ENCODE data around the gene ENAH.
"Not testable (repeated sequence)": the region's sequence is repeated elsewhere in the genome, so short reads cannot be mapped to it uniquely, and the experiment has no call there.

ENAH gene

GRCh38 chr1:225483818-225484656 is 168.9 kb downstream of the ENAH start:
- DNase-seq (ENCODE audit: low read depth, low spot score), result no peak
- no peak overlapping the region for H3K4me3 ChIP-seq (ENCODE audit: low read length)

GRCh38 chr1:225482421-225482950 is 170.4 kb downstream of the ENAH start:
- DNase-seq (ENCODE audit: low read depth, low spot score), result no peak
- no peak overlapping the region for H3K4me3 ChIP-seq (ENCODE audit: low read length)

DNA sequence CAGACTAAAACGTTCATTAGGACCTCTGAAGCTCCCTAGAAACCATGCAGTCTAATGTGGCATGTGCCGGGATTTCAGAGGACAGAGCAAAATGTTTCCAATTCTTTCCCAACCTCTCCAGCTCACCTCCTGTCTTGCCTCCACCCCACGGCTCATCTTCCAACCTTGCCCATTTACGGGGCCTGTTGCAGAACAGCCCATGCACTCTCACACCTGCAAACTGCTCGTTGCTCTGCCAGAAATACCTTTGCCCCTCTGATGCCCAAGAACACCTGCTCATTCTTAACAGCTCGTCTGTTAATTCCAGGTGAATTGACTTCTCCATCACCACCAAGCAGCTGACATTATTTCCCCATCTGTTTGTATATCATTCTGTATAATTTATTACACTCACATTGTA is 171.2 kb downstream of the ENAH start:
- H3K4me3 ChIP-seq (ENCODE audit: low read length), result no peak overlapping the region
- no peak for DNase-seq (ENCODE audit: low read depth, low spot score)

DNA sequence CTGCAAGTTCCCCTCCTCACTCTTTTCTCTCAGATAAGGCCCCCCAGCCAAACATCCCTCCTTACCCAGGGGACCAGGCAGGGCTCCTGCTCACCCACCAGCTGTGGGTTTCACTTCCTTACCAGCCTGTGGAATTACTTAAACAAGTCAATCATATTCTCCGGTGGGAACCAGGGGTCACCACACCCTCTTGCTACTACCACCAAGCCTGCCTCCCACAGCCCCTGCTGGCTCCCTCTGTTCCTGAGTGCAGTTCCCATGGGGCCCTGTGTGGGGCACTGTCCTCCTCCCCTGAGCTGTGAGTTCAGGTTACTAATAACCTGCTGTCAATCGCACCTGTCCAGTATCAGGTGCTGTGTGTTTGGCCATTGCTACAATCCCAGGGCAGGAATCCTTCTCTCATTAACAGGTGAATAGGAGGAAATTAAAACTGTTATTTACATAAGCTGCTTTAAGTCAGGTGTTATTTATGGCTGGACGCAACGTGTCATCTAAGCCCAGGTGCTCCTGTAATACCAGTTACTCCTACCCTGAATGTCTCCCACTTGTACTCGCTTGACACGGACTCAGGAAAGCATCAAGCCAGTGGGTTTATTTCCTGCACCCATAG is 172.0 kb downstream of the ENAH start:
- no peak overlapping the region for H3K4me3 ChIP-seq (ENCODE audit: low read length)
- no peak for DNase-seq (ENCODE audit: low read depth, low spot score)

DNA sequence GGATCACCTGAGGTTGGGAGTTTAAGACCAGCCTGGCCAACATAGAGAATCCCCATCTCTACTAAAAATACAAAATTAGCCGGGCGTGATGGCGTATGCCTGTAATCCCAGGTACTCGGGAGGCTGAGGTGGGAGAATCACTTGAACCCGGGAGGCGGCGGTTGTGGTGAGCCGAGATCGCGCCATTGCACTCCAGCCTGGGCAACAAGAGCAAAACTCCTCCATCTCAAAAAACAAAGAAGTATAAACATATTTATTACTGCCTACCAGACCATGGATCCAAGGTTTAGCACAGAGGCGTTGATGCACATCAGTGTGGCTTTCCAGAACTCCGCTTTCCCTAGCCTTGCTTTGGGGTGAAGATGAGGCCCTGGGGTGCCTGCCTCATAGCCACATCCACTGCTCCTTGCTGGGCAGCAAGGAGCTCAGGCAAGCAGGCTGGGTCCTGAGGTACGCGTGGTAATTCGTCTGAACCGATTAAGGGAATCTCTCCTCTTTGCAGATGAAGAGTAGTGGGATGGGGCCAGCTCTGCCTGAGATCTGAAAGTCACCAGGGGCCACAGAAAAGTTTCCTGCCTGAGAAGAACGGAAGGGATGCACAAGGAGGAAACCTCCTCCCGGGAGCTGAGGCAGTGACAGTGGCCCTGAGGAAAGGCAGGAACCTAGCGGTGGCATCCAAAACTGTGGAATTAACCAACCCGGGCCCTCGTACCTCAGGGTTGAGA is 172.8 kb downstream of the ENAH start:
- DNase-seq (ENCODE audit: low read depth, low spot score), result no peak
- no peak overlapping the region for H3K4me3 ChIP-seq (ENCODE audit: low read length)

DNA sequence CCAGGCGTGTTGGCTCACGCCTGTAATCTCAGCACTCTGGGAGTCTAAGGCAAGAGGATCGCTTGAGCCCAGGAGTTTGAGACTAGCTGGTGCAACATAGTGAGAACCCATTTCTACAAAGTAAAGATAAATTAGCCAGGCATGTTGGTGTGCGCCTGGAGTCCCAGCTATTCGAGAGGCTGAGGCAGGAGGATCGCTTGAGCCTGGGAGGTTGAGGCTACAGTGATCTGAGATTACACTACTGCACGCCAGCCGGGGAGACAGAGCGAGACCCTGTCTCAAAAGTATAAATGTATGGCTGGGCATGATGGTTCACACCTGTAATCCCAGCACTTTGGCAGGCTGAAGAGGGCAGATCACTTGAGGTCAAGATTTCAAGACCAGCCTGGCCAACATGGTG is 173.6 kb downstream of the ENAH start:
- no peak for DNase-seq (ENCODE audit: low read depth, low spot score)
- H3K4me3 ChIP-seq (ENCODE audit: low read length), result no peak overlapping the region

DNA sequence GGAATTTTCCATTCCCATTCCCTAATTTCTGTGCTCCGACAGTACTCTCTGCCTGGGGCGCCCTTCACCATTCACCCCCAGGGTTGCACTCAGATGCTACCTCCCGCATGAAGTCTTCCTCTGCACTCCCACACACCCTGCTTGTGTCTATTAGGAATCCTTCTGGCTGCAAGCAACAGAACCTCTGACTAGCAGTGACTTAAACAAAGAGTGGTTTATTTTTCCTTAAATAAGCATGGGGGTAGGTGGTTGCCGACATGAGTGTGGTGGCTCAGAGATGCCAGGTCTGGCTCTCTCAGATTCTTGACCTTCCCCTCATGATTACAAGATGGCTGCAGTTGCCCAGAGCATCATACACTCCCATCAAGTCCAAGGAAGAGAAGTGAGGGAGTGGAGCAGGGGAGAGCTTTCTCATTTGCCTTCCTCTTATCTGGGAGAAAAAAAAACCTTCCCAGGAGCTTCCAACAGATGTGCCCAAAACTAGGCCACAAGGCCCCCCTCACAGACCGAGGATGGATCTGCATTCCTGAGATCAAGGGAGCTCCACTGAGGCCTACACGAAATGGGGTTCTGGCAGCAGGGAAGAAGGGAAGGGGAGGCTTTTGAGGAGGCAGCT is 175.5 kb downstream of the ENAH start:
- DNase-seq (ENCODE audit: low read depth, low spot score), result no peak

DNA sequence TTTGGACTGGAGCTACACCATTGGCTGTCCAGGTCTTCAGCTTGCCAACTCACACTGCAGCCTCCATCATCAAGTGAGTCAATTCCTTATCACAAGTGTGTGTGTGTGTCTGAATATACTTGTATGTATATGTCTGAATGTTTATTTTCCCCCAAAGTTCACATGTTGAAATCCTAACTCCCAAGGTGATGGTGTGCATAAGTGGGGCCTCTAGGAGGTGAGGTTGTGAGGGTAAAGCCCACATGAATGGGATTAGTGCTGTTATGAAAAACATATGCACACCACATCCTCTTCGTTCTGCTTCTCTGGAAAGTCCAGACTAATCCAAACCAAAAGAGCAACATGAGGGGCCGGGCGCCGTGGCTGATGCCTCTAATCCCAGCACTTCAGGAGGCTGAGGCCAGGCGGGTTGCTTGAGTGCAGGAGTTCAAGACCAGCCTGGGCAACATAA is 176.4 kb downstream of the ENAH start:
- H3K4me3 ChIP-seq (ENCODE audit: low read length), result no peak overlapping the region
- DNase-seq (ENCODE audit: low read depth, low spot score), result peak; percentile 57

More for the DNA sequence above, 175.5 kb downstream of the ENAH start:
- H3K4me3 ChIP-seq (ENCODE audit: low read length), result no peak overlapping the region

DNA sequence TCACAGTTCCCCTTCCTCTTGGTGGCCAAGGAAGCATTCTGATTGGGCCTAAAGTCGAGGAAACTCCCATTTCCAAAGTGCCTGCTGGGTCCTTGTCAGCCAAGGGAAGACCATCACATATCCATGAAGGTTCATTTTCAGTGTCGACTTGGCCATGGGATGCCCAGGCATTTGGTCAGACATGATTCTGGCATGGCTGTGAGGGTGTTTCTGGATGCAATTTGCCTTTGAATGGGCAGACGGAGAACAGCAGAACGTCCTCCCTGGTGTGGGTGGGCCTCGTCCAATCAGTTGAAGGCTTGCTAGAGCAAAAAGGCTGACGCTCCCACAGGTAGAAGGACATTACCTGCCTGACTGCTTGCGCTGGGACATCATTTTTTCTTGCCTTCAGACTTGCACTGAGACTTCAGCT is 176.8 kb downstream of the ENAH start:
- H3K4me3 ChIP-seq (ENCODE audit: low read length), result no peak overlapping the region
- no peak for DNase-seq (ENCODE audit: low read depth, low spot score)

DNA sequence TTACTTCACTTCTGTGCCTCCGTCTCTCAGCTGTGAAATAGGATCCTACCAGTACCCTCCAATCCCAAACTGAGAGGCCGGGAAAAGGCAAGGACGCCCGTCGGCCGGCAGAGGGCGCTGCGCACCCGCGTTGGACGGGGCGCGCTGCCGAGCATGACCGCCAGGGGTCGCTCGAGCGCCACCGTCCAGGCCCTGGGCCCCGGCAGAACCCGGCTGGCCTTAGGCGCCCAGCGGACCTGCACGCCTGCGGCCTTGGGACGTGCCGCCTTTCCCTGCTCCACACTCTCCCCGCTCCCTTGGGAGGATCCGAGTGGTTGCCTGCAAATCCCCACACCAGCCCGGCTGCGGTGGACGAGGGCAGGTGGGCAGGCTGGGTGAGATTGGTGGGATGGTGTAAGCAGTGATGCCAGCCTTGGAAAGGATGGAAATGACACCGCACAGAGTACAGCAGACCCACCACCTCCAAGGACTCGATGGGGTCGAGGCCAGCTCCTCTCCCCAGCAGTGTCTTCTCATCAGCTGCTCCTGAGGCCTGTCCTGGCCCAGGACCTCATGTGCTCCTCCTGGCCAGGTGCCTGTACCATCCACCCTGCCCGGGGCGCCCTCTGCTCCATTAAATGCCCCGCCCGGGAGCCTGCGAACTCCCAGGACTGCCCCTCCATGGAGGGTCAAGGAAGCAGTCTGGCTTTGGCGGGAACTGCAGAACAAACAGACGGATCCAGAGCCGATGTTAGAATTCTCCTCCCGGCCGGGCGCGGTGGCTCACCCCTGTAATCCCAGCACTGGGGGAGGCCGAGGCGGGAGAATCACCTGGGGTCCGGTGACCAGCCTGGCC is 177.7 kb downstream of the ENAH start:
- H3K4me3 ChIP-seq (ENCODE audit: low read length), result no peak overlapping the region
- no peak for DNase-seq (ENCODE audit: low read depth, low spot score)

DNA sequence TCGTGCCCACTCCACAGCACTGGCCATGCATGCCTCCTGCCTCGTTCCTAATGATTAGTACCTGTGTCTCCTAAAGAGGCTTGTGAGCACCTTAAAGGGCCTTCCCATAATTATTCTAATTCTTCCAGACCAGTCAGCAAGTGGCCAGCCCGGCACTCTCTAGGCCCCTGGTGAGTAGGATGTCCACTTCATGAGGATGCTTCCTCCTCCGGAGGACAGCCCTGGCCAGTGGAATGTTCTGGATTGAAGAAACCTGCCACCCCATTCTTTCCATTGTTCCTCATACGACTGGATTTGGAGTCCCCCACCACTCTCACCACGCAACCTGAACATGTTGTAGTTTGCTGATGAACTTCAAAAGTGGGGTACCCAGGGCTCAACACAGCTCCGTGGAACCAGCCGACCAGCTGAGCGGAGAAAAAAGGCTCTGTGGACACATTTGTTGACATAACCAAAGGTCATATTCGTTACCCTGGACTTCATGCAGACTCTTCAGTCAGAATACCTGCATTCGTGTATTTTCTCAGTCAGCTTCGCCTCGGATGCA is 178.4 kb downstream of the ENAH start:
- H3K4me3 ChIP-seq (ENCODE audit: low read length), result no peak overlapping the region
- no peak for DNase-seq (ENCODE audit: low read depth, low spot score)

DNA sequence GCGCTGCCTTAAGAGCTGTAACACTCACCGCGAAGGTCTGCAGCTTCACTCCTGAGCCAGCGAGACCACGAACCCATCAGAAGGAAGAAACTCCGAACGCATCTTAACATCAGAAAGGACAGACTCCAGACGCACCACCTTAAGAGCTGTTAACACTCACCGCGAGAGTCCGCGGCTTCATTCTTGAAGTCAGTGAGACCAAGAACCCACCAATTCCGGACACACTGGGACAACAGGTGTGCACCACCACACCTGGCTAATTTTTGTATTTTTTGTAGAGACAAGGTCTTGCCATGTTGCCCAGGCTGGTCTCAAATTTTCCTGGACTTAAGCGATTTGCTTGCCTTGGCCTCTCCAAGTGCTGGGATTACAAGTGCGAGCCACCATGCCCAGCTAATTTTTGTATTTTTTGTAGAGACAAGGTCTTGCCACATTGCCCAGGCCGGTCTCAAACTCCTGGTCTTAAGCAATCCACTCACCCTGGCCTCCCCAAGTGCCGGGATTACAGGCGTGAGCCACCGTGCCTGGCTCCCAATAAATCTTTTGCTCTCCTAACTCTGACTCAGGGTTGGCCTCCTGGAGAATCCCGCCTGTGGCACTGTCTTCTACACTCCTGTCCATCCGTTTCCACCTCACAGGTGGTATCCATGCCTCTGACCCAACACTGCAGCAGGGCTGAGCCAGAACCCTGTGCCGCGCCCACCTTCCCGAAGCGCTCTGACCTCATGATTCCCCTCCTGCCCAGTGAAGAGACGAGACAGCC is 179.1 kb downstream of the ENAH start:
- DNase-seq (ENCODE audit: low read depth, low spot score); H3K4me3 ChIP-seq (ENCODE audit: low read length): not testable (repeated sequence)

GRCh38 chr1:225473266-225473665 is 179.7 kb downstream of the ENAH start:
- DNase-seq (ENCODE audit: low read depth, low spot score); H3K4me3 ChIP-seq (ENCODE audit: low read length): not testable (repeated sequence)

DNA sequence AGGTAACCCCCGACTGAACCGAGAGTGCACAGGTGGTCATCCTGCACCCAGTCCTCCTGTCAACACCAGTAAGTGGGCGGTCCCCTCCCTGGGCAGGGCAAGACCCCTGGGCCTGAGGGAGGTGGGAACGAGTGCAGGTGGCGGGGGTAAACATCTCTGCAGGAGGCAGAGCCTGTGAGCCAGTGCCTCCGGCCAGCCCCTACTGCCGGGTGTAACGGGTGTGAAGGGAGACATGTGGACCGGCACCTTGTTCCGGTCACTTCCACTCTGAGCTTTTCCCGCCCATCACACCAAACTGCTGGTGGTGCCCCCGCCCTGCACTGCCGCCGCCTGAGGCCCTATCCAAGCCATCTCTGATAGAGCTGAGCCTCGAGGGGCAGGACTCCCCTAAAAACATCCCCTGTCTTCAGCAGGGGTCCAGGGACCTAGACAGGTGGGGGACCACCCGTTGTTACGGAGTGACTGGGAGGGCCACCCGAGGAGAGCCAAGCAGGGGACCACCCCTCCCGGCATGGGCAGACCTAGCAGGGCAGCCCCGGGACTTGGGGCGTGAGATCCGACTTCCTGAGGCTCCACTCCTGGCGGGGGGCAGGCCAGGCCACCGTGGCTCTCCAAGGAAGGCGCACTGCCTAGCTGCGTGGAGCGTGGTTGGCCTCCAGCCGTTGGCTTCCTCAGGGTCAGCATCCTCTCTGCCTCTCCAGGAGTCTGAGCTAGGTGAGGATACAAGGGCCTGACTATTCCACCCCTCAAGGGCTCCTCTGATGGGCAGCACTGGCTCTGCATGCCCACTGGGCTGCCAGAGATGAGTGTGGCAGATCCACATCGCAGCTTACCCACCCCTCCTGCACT is 181.2 kb downstream of the ENAH start:
- no peak overlapping the region for H3K4me3 ChIP-seq (ENCODE audit: low read length)
- no peak for DNase-seq (ENCODE audit: low read depth, low spot score)

DNA sequence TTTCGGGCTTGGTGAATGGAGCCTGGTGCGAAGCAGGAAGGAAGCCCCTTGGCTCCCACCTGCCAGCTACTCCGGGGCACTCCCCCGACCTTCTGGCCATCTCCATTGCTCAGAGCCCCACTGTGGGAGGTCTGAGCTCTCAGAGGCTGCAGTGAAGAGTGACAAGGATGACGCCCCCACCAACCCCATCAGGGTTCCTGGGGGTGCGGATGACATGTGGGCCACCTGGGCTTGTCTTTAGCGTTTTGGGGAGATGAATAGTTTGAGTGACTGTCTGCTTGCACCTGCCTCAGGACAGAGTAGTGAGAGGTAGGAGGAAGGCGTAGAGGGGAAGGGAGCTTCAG is 181.8 kb downstream of the ENAH start:
- DNase-seq (ENCODE audit: low read depth, low spot score), result no peak
- H3K4me3 ChIP-seq (ENCODE audit: low read length), result no peak overlapping the region

DNA sequence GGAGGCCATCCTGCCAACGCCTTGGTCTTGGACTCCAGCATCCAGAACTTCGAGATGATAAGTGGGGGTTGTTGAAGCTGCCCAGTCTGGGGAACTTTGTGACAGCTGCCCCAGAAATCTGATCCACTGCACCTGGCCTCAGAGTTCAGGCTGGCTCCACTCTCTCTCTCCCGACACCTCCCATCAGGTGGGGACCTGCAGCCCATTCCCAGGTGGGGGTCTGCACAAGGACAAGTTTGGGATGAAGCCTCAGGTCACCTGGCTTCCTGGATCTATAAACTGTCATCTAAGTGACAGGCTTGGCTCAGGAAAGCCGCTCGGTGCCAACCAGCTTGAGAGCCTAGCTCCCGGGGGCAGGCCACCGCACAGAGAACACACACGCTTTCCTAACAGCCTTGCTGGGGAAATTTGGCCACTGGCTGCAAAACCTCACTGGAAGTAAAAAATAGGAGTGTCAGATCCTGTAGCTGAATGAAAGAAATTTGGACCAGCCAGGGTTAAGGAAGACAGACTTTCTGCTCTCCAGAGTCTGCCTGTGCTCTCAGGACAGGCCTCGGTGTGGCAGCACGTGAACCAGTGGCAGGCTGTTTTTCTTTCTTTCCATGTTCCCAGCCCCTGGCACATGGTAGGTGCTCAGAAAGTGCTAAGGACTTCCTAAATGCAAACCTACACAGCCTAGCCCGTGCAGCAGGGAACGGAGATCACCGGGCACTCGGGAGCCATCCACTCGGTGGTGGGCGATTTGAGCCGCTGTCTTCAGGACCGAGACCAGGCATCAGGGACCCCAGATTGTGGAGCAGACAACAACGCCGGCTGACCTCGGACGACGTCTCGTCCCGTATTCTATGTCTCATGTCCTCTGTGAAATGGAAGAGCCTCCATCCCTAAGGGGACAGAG is 182.5 kb downstream of the ENAH start:
- H3K4me3 ChIP-seq (ENCODE audit: low read length), result no peak overlapping the region
- DNase-seq (ENCODE audit: low read depth, low spot score), result no peak
